RPMI8226 (cell line): ENCODE data around the gene YBX2.
A peak's percentile ranks its signal among the peaks of the same experiment; 100 is the strongest.
"Not testable (repeated sequence)": the region's sequence is repeated elsewhere in the genome, so short reads cannot be mapped to it uniquely, and the experiment has no call there.

Source experiments
- DNase-seq: peaks from one replicate; pipeline ENCODE4 v3.0.0-alpha.2; 2015

The YBX2 gene

DNA sequence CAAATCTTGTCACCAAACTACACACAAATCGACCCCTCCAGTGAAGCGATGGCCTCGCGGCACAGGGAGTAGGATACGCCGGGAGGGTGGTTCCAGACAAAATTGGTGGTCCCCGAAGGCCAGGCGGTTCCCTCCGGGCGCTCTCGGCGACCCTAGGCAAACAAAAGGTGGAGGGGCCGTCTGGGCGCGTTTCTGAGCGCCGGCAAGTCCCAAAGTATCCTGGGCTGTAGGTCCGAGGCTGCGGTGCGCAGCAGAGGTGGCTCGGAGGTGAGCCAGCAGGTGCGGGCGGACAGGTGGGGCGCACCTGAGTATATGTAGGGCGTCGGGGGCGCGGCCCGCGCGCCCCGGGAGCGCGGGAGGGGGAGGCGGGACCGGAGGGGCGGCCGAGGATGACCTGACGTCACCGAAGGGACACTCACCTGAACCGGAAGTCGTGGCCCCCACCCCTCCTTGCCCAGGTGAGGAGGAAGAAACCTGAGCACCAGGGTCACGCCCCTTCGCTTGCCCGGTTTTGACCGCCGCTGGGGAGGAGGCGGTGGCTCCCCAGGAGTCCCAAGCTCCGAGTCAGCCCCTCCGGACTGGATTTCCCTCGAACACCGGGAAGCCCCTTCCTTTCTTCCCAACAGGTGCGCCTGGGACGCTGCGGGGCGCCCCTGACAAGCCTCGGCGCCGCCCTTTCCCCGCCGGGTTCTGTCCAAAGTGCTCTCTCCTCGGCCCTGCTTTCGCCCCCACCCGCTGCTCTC is 32.1 kb downstream of the YBX2 start, which contains the start of gene CLDN7:
Gene CLDN7, minus strand, starts transcription at position 287 of the 743 bp plus-strand sequence. CDS start 435 bp downstream, outside the sequence.
- DNase-seq, result peak; percentile 52

GRCh38 chr17:7261379-7262191 is 32.9 kb downstream of the YBX2 start:
- DNase-seq, result no peak

- DNase-seq, result peak; percentile 79
These were observed 33.6 kb downstream of the YBX2 start for GRCh38 chr17:7260651-7261378.

- no peak for DNase-seq
These were observed 34.3 kb downstream of the YBX2 start for GRCh38 chr17:7260151-7260550.

DNA sequence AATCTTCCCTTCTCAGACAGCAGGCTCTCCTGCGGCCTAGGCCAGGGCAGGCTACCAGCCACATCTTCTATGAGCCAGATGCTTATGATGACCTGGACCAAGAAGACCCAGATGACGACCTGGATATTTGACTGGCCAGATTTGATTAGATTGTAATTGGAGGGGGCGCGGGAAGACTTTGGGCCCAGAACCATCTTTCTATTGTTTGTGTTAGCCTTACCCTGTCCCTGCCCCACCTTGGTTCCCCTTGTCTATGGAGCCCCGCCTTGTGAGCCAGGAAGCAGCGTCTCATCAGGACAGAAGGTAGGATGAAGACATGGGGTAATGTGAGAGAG is 34.9 kb downstream of the YBX2 start:
- DNase-seq, result no peak

DNA sequence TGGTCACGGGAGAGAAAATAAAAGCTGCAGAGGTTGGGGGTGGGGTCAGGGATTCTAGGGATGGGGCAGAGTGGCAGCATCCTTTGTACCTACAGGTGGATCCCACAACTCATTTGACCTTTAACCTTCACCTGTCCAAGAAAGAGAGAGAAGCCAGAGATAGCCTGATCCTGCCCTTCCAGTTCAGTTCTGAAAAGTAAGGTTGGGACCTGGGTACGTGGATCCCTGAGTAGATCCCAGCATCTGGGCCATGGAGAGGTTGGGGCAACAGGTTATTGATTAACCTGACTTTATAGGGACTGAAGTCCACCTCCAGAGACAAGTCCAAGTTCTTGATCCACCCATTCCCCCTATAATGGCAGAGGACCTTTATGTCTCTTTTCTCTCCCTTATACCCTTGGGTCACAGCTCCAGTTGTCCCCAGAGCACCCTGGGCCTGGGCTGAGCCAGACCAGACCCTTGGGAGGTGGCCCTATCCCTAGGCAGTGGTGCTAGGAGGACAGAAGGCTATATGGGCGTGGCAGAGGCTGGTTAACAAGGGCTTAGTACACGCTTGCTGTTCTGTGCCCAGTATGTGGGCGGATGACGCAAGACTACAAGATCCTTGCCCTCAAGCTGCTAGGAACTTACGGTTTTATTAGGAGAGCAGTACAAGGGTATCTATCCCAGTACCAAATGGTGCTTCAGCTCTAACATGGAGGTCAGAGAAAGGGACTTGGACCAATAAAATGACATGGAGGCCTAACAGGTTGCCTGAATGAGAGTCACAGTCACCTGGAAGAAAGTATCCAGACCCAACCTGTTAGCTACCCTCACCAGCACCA is 35.5 kb downstream of the YBX2 start:
- DNase-seq, result no peak

- DNase-seq, result no peak
These were observed 37.5 kb downstream of the YBX2 start for GRCh38 chr17:7256766-7257456.

GRCh38 chr17:7254511-7254910 is 39.9 kb downstream of the YBX2 start:
- no peak for DNase-seq

DNA sequence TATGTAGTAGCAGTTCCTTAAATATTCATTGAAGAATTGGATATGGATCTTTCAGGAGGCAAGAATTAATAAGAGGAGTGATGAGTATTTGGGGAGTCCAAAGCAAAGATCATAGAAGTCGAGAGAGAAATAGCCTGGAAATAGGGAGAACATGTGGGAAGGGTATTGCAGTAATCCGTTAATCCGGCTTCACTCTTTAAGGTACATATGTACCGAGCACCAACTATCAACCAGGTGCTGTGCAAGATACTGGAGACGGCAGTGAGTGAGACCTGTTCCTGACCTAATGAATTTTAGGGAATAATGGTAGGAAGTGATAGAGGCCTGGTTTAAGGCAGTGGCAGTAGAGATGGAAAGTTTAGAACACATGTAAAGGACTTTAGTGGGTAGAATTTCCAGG is 41.4 kb downstream of the YBX2 start:
- no peak for DNase-seq

DNA sequence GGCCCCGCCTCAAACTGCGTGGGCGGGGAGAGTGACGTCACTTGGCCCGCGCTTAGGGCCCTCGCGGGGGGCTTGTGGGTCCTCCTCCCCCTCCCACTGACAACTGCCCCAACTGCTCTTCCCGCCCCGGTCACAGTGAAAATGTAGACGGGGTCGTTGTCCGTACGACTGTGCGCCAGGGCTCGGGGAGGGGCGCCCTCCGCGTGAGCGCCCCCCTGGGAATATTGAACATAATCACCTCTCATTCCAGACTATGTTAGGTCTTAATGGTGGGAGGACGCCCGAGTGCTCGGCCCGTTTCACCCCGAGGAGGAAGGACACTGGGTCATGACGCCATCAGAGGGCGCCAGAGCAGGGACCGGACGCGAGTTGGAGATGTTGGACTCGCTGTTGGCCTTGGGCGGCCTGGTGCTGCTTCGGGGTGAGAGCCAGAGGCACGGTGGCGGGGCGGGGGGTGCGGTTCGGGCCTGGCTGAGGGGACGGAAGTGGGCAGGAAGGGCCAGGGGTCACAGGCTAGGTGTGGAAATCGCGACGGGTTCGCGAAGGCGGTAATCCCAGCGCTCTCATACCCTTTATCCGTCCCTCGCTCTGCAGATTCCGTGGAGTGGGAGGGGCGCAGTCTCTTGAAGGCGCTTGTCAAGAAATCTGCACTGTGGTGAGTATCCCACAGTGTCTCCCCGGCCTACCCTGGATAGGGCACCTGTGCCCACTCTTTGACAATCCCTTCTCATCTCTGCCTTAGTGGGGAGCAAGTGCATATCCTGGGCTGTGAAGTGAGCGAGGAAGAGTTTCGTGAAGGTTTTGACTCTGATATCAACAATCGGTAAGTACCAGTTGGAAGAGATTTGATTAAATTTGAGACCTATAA is 42.0 kb downstream of the YBX2 start, which contains the start of gene ELP5:
Gene ELP5, plus strand, starts transcription at position 40 of the 868 bp plus-strand sequence. Its CDS starts 336 bp downstream, at position 376.
- peak; percentile 90 for DNase-seq

- DNase-seq, result peak; percentile 96
These were observed 42.7 kb downstream of the YBX2 start, which contains the start of gene CTDNEP1 for GRCh38 chr17:7251661-7252175. TSS of gene CTDNEP1 (minus strand) at chr17:7251734. CDS start at chr17:7251296, 438 bp downstream.

DNA sequence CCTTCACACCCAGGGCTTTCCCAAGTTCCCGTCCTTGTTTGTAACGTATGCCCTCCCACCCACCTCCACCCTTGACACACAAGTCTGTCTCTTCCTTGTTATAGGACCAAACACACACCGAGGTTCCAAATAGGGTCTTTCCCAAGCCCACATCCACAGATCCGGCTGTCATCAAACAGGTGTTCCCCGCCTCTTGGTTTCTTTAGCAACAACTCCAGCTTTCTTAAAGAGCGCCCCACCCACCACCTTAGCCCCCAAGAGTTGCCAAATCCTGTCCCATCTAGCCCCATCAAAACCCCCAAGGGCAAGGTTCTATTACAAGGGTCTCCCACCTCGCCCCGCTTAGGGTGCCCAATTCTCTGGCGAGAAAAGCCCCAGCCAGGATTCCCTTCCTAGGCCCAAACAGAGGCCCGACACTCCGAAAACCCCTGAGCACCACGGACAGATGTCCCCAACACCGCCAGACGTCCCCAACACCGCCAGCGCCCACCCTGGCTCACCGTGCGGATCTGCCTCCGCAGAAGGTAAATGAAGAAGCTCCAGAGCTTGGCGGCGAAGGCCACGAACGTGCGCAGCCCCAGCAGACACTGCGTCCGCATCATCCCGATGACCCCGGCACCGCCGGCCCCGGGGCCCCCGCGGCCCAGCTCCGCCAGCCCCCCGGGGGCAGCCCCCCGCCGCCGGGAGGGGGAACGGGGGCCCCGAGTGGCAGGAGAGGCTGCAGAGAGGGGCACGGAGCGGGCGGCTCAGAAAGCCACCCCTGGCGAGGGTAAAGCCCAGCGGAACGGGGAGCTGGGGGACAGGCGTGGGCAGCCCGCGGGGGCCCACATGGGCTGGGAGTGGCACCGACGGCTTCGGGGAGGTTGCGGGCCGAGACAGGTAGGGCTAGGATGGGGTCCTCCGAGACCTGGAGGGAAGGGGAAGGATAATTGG is 43.5 kb downstream of the YBX2 start:
- no peak for DNase-seq

- no peak for DNase-seq
These were observed 44.6 kb downstream of the YBX2 start for GRCh38 chr17:7249830-7250229.

- DNase-seq, result no peak
These were observed 45.2 kb downstream of the YBX2 start for GRCh38 chr17:7249214-7249613.

DNA sequence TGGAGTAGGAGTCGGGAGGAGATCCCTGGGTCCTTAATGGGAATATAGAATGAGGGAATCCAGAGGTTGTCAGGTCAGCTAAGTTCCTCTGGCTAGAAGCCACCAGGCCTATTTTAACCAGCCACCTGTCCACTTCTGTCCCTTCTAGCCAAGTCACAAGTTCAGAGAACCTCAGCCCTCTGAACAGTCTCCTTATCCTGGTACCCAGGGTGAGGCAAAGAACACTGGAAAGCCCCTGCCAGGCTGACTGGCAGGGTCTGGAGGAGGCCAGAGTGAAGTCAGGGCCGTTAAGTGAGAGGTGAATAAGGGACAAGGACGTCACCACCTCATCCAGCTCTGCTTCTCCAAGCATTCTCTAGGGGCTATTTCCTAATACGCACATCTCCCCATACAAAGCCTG is 45.6 kb downstream of the YBX2 start:
- no peak for DNase-seq

DNA sequence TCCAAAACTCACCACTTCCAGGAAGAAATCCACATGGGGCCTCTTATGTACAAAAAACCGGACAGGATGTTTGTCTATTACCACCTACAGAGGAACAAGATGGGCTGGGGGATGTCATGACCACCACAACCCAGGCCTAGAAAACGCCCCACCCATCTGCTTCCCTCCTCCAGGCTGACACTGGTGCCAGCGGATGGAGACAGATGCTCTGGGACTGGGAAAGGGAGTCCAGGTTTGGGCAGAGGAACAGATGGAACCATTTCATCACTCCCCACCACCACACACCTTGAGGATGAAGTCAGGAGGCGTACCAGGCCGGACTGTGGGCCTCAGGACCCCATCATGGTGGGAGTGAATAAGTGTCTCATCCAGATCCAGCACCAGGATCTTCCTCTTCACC is 47.7 kb downstream of the YBX2 start:
- no peak for DNase-seq

DNA sequence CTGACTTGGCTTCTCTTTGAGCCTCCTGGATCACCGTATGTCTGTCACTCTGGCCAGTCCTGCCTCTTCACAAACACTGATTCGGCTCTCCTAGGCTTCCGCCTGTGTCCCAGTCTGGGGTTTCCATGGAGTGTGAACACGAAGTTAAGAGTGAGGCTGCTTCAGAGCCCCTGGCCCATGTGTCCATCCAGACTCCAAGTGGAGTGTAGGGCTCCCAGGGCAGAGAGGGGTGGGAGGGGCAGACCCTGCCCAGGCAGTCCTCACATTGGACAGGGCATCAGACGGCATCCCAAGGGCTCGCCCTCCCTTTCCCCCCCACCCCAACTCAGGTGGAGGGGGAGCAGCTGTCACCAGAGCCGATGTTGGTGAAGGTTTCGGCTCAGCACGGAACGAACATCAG is 50.6 kb downstream of the YBX2 start:
- not testable (repeated sequence) for DNase-seq

- no peak for DNase-seq
These were observed 51.0 kb downstream of the YBX2 start for GRCh38 chr17:7243453-7243729.

- DNase-seq, result peak; percentile 92
These were observed 51.6 kb downstream of the YBX2 start for GRCh38 chr17:7242717-7243452.
